Measurements from ENCODE around the gene TEX51.

TEX51 gene

DNA sequence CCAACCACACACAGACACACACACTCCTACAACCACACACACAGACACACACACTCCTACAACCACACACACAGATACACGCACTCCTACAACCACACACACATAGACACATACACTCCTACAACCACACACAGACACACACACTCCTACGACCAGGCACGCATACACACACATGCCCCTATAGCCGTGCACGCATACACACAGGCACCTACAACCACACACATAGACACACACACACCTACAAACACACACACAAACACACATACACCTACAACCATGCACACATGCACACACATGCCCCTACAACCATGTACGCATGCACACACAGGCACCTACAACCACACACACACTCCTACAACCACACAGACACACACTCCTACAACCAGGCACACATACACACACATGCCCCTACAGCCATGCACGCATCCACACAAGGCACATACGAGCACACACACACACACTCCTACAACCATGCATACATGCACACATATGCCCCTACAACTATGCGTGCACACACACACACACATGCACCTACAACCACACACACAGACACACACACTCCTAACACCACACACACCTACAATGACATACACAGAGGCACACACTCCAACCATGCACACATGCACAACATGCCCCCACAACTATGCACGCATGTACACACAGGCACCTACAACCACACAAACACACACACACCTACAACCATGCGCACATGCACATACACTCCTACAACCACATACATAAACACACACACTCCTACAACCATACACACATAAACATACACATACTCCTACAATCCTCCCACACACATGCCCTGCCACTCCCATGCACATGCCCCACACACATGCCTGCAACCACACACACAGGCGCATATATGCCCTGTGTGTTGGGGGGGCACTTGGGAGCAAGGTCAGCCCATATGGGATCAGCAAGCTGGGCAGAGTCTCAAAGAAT lies 19.1 kb upstream of the TEX51 start:
- FAIRE-seq: no peak

DNA sequence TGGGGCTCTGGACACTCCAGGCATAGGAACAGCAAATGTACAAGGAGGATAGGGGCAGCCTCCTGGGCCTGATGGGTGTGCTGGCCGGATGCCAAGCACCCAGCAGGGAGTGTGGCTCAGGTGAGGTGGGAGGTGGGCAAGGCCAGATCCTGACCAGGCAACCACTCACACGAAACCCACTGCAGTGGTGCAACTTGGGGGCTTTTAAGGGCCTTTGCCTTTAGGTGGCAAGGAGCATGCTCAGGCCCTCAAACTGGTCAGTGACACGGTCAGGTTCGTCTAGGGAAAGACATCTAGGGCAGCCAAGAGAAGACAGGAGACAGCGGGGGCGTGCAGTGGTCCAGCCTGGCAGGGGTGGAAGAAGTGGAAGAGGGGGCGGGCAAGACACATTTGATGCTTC lies 18.4 kb upstream of the TEX51 start:
- FAIRE-seq: no peak

DNA sequence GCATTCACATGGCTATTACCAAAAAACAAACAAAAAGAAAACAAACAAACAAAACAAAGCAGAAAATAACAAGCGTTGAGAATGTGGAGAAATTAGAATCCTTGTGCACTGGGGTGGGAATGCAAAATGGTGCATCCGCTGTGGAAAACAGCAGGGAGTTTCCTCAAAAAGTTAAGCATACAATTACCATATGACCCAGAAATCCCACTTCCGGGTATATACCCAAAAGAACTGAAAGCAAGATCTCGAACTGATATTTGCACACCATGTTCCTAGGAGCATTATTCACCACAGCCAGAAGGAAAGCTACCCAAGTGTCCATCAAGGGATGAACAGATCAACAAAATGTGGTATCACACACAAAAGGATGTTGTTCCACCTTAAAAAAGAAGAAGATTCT lies 17.9 kb upstream of the TEX51 start:
- no peak for FAIRE-seq

DNA sequence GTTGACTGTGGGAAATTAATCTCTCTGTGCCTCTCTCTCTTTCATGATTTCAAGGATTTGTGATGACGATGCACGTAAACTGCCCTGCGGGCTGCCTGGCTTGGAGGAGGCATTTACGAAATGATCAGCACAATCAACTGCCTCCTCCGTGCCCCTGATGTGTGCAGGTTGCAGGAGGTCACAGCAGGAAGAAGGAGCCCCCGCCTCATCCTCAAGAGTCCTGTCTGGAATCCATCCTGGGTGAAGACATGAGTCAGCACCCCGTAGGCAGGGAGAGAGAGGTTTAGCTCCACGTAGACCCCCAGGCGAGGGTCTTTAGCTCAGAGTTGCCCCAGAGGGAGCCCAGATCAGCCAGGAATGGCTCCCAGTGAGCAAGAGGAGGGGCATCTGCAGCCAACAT lies 17.1 kb upstream of the TEX51 start:
- FAIRE-seq: no peak

DNA sequence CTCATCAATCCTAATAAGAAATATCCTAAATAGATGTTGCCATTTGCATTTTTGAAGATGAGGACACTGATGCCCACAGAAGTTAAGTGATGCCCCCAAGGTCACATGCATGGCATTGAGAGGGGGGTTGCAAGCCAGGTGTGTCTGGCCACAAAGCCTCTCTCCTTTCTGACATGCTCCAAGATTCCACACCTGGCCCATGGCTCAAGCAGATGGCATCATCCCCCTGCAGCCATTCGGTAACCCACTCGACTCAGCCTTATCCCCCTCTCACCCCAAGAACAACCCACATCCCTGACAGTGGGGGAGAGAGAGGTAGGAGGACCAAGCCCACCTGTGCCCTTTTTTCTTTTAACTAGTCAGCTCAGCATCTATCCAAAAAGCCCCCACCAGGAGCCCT lies 16.5 kb upstream of the TEX51 start:
- FAIRE-seq: no peak

DNA sequence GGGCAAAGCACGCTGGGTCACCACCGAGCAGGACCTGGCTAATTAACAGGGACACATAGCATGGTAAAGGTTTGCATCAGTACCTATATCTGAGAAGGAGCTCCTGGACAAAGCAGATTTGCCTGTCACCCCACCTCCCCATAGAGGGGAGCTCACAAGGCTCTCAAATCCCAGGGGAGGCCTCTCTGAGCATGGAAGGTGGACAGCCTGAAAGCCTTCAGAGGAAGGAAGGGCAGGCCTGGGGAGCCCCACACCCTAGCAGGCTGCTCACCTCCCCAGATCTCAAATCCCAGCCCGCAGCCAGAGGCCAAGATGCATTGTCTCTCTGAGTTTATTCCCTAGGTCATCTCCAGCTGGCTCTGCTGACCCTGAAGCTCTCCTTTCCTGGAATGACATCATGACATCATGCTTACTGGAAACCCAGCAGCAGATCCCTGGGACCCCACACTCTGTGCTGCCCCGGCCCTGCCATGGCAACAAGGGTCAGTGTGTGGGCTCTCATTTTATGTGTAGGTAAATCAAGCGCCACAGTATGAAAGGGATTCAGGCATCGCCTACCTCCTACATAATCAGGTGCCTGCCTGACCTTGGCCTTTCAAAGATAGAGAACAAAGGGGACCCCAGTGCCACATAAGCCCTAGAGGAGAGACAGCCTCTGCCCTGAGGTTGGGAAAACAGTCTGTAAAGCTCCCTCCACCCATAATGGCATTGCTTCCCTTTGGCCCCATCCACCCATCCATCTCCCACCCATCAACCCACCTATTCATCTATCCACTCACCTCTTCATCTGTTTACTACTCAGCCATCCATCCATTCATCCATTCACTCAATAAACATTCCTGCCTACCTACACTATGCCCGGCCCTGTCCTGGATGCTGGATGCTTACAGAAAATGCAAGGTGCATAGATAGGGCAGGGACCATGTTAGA lies 15.7 kb upstream of the TEX51 start:
- no peak for FAIRE-seq

DNA sequence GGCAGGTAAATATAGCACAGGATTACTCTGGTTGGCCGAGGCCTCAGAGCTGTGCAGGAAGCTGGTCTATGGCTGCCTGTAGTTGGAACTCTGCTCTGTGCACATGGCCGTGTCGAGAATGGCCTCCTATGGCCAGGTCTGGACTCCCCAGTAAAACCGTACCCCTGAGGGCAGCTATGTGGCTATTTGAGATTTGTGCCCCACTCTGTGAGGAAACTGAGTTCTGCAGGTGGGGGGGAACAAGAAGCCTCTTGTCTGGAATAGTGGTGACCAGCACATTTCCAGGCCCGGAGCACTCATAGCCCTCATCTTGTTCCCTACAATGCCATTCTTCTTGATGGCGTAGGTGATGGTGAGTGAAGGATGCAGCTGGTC lies 15.0 kb upstream of the TEX51 start:
- no peak for FAIRE-seq

DNA sequence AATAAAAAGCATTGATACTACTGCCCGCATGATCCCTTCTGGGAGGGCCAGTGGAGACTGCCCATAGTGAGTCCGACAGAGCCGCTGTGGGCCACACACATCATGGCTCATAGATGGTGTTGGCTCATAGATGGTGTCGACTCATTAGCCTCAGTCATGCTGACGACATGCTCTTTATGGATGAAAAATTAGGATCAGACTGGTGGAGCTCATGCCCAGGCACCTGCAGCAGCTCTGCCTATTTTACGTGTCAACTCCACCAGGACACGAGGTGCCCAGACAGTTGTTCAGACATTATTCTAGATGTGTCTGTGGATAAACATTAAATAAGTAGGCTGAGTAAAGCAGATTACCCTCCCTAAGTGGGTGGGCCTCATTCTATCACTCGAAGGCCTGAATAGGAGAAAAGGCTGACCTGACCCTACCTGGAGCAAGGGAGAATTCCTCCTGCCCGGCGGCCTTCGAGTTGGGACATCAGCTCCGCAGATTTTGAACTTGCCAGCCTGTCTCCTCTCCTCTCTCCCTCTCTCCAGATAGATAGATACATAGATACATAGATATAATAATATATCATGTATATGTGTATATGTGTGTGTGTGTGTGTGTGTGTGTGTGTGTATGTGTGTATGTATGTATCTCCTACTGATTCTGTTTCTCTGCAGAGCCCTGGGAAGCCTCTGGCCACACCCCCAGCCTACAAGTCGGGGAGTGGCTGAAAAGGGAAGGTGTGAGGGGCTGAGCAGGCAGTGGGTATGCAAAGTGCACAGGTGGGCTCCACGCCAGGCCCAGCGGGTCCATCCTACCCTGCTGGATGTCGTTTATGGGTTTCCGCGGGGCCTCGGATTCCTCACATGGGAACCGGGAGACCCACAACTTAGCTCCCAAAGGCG lies 13.6 kb upstream of the TEX51 start:
- no peak for FAIRE-seq

DNA sequence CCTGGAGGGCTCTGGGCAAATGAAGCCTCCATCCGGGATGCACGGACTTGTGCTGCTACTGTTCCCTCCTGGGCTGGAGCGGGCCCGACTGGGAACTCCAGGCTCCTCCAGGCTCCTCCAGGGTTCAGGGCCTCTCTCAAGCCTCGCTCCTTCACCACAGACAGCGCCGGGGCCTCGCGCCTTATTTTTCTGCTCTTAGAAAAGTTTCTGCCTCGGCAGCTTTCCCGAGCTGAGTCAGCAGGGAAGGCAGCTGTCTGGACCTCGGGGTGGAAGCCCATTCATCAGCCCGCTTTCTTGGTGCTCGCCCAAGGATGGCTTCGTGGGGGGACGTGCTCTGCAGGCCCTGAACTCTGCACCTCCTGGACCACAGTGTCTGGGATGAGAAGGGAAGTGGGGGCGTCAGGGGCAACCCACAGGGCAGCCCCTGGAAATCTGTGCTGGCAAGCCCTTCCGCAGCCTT lies 12.9 kb upstream of the TEX51 start:
- FAIRE-seq: no peak

DNA sequence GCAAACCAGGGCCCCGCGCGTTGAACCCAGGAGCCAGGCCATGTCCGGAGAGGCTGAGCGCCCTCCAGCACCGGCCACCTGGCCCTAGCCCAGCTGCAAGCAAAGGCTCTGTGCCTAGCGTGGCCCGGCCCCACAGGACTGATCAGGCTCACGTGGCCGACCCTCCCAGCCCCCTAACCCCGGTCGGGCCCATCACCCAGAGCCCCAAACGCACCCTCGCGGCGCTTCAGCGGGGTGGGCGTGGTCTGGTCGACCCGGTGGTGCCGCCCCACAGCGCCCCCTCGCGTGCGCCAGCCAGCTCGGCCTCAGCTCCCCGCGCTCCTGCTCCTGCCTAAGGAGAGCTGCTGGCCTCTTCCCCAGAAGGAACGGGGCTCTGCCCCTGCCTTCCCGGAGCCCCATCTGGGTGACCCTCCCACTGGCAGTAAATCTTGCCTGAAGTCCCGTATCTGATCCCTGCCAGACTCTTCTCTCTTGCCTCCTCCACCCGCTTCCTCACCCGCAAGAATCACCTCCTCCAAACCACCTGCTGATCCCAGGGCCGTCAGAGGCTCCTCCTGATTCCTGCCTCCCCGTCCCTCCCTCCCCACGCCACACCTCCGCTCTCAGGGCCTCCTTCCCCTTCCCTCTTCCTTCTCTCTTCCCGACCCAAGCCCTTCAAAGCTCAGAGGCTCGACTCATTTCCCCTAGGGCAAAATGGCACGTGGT lies 12.3 kb upstream of the TEX51 start:
- FAIRE-seq: no peak

DNA sequence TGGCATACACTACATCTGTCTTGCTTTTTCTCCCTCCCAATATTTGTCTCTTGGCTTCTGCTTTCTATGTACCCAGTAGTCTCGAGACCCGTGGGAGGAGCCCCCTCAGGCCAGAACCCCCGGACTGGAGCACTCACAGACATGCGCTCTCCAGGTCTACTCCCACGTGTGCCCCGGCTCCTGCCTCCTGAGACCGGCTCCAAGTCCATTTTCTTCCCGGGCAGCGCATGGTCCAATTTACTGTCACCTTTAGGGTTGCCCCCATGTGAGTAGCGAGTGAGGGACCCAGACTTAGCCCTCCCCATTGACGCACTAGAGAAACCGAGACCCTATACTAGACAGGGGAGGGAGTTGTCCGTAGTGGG lies 11.8 kb upstream of the TEX51 start:
- no peak for FAIRE-seq

DNA sequence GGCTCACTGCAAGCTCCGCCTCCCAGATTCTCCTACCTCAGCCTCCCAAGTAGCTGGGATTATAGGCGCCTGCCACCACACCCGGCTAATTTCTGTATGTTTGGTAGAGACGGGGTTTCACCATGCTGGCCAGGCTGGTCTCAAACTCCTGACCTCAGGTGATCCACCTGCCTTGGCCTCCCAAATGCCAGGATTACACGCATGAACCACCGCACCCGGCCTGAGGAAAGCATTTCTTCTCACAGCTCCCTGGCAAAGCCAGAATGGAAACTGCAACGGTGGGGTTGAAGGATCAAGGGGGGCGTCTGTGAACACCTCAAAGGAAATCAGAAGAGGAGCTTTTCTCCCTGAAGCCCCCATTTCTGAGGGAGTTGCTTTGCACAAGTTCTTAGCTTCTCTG lies 11.2 kb upstream of the TEX51 start:
- FAIRE-seq: no peak

DNA sequence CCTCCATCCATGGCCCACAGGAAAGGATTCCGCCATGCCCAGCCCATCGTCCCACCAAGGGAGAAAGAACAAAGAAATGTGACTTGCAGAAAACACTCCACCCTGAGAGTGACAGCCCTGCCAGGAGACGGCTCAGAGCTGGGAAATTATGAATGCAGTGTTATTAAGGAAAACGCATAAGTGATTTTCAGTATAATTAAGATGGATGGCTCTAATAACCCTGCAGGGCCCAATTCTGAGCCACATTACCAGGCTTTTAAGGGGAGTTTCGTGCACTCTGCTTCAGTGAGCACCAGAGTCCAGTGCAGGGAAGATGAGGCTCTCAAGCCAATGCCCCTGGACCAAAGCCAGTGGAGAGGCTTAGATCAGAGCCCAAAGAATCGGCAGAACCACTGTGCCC lies 10.6 kb upstream of the TEX51 start:
- no peak for FAIRE-seq

DNA sequence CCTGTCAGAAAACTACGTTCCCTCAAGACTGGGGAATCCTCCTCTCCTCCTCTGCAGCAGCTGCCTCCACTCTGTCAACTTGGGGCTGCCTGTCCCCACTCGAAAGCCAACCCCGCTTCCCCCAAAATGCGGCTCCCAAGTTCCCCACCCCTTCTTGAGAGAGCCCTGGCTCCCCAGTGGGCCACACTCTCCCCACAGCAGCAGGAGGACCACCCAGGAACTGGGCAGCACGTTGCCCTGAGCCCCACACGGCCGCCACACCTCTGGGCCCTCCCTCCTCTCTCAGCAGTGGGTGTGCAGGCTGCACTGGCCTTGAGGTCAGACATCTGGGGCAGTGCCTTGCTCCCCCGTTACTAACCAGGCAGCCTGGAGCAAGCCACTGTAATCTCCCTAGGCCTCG lies 9.6 kb upstream of the TEX51 start:
- FAIRE-seq: no peak

DNA sequence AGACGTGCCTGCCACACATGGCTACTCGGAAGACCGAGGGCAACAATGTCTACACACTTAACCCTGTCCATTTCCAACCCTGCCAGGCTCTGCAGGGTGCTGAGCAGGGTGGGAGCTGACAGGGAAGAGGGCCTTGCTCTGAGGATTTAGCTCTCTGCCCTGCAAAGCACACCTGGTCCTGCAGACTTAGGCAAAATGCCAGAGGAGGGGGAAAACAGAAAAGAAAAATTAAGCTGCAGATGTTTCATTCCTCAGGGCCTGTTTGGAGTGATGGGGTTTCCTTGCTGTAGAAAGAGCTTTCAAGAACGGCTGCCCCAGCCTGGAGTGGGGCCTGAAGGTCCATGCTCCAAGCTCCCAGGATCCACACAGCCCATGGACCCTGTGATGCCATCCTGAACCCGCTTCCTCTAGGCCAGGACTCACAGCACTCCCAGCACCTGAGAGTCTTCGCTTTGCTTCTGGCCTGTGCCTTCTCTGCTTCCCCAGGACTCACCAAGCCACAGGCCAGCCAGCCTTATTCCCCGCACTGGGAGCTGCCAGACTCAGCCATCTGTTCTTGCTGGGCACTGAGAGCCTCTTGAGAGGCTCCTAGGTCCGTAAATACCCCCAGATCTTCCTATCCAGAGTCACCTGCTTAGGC lies 9.1 kb upstream of the TEX51 start:
- FAIRE-seq: no peak

DNA sequence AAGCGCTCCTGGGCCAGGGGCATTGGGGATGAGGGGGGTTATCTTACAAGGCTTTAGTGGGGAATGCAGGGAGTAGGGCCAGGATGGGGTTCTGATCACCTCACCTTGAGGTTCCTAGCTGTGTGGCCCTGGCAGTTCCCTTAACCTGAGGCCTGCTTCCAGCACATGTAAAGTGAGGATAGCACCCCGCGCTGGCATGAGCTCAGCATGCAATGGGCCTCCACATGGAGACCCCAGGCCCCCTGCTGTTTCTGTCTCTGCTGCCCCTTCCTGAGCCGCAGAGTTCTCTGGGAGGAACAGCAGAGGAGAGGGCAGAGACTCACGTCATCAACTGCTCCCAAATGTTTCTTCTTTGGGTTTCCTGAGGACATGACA lies 8.6 kb upstream of the TEX51 start:
- FAIRE-seq: no peak

DNA sequence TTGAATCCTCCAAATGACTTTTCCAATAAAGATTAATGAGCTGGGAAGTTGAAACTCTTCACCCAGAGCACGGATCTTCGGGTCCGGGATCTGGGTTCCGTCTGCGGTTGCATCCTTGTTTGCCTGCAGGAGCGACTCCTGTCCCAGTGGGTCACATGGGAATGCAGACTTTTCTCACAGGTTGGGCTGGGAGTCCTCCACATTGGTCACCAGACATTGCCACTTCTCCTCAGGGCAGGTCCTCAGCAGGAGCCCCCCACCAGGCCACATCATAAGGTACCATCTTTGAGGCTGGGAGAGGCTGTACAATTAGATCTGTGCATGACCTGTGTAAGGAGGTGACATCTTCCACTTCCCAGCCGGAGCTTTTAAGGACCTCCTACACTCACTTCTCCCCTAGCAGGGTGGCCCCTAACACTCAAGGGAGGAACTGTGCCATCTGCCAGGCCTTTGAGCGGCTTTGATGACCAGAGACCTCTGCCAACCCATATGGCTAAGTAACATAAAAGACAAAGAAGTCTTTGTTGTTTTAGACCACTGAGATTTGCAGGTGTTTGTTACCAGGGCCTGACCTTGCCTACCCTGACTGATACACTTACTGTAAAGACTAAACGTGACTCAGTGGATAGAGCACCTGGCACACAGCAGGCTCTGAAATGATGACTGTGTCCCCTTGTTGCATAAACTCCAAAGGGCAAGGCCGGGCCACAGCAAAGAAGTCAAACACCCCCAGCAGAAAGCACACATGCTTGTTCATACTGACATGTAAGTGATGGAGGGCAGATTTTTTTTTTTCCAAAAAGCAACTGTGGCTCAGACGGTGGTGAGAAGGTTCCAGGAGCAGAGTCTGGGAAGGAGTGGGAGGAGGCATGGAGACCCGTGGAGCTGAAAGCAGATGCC lies 7.9 kb upstream of the TEX51 start:
- no peak for FAIRE-seq

DNA sequence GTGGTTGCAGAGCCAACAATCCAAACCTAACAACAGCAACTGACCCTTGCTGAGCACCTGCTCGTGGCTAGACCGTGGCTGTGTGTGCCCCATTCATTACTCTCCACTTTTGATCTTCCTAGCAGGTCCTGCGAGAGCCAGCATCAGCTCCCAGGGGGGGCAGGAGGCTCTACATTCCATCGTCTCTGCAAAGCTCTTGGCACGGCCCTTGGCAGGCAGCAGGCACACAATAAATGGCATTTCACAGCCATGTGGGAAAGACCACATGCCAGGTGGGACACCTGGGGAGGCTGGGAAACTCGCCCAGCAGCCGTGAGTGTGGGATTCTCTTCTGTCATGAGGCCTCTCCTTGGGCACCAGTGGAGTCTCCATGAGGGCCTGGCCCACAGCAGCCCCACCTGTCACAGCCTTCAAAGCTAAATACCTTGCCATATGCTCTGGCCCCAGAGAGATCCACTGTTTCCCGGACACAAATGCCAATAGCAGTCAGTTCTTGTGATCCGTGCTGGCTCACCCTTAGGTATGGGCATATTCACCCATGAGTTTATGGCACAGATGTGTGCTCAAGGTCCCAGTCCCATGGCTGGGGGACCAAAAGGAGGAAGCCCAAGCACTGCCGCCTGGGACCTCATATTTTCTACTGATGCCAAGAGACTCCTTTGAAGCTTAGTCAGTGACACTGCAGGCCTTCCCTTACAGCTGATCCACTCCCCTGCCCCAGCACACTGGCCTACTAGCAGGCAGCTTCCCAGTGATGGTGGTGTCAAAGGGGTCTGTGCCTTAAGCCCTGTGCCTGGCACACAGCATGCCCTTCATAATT lies 6.8 kb upstream of the TEX51 start:
- FAIRE-seq: no peak

DNA sequence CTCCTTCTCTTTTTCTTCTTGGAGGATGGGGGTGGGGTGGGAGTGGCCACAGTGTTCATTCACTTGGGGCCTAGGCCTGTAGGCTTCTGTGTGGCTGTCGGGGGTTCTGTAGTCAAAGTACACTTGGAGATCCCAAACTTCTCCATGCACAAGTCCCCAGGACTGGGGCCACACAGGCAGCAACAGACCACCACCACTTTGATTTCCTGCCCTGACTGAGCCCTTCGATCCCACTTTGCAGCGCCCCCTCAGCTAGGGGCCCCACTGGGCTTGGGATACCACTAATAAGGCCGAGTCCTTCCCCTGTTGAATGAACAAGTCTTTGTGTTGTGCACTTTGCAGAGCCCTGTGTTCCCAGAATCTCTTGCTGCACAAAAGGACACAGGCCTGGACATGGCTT lies 5.5 kb upstream of the TEX51 start:
- no peak for FAIRE-seq

DNA sequence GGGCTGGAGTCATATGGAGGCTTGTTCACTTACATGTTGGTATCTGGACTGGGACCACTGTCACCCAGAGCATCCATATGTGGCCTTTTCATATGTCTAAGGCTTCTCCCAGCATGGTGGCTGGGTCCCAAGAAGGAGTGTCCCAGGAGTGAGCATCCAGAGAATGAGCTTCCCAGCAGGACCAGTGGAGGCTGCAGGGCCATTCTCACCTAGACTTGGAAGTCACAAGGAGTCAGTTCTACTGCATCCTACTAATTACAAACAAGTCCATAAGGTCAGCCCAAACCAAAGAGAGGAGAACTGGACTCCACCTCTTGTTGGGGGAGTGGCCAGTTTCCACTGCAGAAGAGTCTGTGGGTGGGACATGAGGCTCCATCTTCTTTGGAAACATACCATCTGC lies 5.1 kb upstream of the TEX51 start:
- FAIRE-seq: no peak

All from TTC549 (cell line).